NCI-H146 treated with DMSO at 0.1 percent for 48 hours (cell line): Measurements from ENCODE around the gene ZC2HC1B.
A peak's percentile ranks its signal among the peaks of the same experiment; 100 is the strongest.

Source experiments
- DNase-seq: peaks from one replicate; lab custom pipeline; 2025; ENCODE audit not compliant: unreplicated experiment; lab: John Stamatoyannopoulos, UW

Gene ZC2HC1B

GRCh38 chr6:143929975-143930374, 65.7 kb downstream of the ZC2HC1B start:
- DNase-seq = no peak

DNA sequence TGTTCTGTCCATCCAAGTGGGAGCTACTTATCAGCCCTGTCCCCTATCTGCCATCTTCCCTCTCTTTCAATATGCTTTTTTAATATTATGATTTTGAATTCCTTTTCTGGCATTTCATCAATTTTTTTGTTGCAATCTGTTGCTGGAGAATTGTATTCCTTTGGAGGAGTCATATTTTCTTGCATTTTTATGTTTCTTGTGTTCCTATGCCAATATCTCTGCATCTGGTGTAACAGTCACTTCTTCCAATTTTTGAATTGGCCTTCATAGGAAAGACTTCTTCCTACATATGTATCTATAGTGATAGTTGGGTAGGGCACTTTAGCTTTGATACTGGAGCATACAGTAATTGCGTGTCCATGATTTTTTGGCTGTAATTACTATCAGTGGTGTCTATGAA, 70.1 kb downstream of the ZC2HC1B start:
- DNase-seq = no peak

GRCh38 chr6:143934867-143935266, 70.6 kb downstream of the ZC2HC1B start:
- DNase-seq = no peak

DNA sequence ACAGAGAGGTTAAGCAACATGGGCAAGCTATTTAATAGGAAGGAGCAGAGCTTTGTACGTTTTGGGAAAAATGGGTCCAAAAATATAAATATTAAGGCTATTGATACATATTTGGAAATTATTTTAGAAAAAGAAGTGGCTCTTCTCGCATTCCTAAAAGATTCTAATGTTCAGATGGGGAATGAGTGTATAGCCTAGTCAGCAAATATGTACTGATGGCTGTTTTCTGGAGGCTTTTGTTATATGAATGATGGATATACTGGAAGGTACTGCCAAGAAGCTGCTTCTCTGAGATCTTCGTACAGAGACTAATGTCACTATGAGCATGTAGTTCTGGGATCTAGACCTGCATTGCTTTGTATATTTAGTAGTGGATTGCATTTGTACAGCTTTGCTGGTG, 72.1 kb downstream of the ZC2HC1B start:
- no peak for DNase-seq

DNA sequence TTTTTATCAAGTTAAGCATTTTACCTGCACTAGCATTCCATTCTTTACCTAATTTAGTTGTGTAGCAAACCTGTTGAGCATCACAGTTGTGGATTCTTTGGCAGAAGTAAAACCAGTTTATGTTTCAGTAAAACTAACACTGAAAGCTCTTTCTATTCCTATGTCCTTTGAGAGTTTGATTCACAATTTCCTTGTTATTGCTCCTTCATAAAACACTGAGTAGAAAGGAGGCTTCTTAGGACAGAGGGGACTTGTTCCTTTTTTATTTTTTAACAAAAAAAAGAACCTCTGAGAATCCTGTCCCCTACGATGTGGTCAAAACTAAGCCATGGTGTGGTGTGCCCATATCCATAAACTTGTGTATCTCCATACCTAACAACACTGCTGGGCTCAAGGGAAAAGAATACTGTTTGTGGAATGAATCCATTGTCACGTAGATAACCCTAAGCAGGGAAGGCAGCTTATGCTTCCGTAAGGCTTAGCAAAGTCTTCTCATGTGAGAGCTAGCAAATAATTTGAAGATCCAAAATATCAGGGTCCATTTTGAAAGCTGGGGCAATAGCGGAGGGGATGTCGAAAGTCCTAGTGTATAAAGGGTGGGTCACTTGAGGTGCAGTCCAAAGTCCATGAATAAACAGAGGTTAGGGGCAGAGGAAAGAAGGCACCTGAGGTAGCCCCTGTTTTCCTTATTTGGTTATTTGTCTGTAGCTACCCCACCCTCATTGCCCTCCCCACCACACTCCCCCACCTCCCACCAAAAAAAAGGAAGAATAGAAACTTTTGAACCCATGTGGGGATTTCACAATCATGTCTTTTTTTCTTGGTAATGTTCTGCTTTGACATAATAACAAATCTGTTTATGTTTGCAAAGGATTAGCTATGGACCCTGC, 72.7 kb downstream of the ZC2HC1B start:
- DNase-seq = no peak

DNA sequence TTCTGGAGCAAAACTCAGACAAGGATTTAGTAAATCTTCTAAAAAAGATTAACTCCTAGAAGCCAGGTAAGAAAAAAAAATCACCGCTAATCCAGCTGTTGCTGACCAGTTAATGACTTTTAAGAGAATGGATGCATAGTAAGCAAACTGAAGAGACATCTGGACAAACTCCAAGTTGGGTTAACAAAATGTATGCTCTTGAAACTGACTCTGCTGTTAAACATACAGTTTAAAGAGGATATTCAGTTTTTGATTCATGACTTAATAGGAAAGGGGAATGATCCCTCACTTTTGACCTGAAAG, 73.3 kb downstream of the ZC2HC1B start:
- no peak for DNase-seq

DNA sequence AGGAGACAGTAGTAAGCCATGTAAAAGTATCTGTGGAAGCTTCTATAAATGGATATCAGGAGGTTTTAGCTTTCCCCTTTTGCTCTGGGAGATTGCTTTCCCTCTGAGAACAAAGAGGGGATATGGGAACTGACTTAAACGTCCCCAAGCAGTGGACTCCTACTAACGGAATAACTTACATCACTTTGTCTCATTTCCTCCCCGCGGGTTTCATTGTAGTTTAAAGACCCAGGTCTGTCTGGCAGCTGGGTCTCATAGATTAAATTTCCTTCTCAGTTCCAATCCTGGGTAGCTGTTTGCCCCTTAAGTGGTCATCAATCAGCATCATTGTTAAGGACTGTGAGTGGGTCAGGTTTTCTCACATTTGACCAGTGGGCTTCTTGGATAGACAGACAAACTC, 75.1 kb downstream of the ZC2HC1B start:
- DNase-seq = no peak

DNA sequence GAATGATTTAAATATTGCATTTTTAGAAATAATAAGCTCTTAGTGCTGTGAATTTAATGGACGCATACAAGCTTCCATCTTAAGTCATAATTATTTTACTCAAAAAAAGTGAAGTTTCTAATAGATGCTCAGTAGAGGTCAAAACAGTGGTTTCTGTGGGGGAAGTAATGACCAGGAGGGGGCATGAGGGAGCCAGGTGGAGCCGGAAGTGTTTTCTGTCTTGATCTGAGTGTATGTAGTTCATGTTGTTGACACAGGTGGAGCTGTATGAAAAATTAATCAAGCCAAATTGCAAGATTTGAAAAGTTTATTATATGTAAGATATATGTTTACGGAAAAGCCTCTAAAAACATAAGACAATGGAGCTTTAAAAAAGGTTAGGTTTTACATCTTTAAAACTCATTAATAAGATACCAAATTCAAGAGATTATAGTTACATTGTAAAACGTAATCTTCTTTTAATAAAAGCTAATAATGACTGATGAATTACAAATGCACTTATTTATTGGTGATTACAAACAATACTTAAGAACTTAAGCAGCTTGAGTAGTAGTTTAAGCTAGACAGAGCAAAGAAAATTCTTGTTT, 75.8 kb downstream of the ZC2HC1B start:
- DNase-seq = peak; percentile 65

GRCh38 chr6:143941852-143942627, 77.8 kb downstream of the ZC2HC1B start:
- DNase-seq = peak; percentile 43

- DNase-seq = no peak
Observed at GRCh38 chr6:143948208-143948607, 83.9 kb downstream of the ZC2HC1B start.

DNA sequence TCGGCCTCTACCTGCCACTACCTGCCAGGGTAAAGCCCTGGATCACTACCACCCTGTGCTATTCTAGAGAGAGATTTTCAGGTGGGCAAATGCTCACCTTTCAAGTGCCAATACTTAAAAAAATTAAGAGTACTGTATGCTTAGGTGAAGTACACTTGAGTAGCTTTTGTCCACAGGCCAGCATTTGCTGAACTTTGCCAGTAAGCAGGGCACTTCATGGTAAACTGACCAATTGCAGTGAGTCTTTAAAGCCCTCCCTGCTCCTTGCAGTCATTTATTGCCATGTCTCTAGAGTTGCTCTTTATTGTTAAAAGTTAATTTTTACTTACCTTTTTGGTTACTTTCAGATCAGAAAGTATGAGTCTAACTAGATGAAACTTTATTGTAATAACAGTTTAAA, 85.3 kb downstream of the ZC2HC1B start:
- no peak for DNase-seq

DNA sequence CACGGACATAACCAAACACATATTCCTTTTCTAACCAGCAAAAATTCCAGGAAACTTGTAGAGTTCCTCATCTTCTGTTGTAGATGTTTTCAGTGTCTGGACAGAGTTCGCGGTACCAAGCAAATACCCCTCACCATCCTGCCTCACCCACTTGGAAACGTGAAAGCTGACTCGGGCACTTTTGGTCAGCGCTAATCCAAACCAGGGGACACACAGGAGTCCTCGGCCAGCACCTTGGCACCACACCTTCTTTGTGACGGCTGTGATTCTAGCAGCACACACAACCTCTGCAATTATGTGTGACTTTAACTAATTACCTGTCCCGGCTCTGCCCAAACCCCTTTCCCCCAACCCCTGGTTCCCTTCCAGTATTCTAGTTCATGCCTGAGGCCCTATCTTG, 85.7 kb downstream of the ZC2HC1B start:
- DNase-seq = no peak

- DNase-seq = no peak
Observed at GRCh38 chr6:143950875-143951274, 86.6 kb downstream of the ZC2HC1B start.

DNA sequence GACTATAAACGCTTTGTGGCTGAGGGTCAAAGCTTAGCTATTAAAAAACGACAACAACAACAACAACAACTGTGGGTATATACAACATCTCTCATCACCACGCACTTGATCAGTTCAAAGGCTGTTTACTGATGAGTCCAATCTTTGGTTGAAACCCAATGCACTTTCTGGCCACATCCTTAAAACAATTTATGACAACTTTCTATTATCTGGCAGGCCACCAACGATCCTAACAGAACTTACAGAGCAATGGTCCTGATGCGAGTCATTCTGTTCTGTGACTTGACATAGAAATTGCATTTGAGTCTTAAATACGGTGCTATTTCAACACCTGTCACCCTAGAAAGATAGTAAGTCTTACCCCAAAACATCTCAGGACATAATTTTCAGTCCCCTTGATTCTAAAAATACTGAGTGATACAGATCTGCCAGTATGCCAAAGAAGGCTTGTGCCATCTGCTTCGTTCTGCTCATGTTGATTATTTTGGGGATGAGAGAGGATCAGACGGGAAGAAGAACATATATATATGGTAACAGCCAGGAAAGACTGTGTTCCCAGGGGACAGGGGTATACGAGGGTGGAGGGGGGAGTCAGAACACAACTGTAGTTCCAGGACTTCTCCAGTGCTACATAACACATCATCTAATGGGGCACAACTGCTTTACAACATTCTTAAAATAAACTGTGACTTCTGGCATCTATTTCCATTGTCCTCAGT, 87.9 kb downstream of the ZC2HC1B start:
- no peak for DNase-seq

GRCh38 chr6:143952947-143953701, 88.8 kb downstream of the ZC2HC1B start:
- no peak for DNase-seq

DNA sequence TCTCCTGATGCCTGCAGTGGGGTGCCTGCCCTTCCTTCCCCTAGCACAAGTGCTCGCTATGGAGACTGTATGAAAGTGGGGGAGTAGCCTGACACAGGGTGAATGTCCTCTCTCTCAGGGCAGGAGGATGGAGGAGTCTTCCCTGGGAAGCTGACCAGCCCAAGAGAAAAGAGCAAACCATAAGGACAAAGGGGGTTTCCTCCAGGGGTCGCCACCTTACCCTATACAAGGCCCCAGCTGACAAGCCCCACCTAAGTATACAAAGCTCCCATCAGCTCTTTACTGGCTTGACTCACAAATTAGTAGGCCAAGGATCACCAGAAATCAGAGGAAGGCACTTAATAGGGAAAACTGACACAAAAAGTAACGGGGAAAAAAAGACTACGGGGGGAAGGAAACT, 89.6 kb downstream of the ZC2HC1B start:
- no peak for DNase-seq

DNA sequence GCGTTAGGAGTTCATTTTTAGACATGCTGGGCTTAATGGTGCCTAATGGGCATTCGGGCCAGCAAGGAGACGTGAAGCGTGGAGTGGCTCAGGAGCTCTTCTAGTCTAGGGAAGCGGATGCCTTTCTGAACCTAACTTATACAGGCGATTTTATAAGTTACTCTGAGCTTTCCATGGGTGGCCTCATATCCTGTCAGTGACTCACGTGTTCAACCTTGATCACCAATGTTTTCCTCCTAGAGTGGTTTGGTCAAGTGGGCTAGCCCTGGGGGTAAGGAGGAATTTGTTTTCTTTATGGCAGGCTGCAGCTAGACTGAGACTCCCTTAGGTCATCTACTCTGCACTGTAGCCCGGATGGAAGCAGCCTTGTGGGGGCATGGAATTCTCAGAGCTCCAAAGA, 91.7 kb downstream of the ZC2HC1B start:
- no peak for DNase-seq

DNA sequence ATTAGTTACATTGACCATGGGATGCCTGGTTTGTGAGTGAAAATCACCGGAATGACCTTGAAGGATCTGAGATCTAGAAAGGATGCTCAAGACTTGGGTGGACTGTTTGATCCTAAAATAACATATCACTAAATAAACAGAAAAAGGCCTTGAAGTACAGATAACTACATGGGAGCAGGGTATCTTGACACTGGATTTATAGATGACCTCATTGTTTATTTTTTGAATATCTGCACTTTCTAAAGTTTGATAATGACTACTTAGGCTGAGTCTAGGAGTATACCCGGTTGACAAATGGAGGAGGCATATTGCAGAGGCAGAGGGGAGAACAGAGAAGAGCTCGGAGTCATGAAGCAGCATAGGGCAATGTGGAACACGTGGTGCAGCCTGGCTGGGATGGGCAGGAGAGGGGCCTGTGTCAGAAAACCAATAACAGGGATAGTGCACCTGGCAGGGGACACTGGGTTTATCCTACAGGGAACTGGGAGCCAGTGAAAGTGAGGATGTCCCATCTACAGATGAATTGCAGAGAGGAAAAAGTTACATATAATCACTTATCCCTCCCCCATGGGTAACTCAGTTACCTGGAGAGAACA, 93.5 kb downstream of the ZC2HC1B start:
- DNase-seq = no peak

GRCh38 chr6:143958839-143959399, 94.6 kb downstream of the ZC2HC1B start:
- no peak for DNase-seq

DNA sequence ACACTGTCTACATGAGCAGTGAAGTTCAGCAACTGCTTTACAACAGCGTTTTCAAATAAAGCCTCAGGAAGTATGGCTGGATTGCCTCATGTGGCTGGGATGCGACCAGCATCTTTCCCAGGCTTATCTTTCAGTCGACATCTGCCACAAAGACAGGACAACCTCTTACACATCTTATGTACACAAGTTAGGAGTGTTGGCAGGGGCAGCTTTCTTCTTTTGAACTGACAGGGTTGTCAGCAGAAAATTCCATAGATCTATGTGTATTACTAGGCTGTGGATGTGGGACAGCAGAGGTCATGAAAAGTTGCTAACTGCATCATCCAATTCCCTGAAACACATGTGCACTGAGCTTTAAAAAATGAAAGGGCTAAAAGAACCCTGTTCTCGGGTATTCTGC, 95.7 kb downstream of the ZC2HC1B start:
- no peak for DNase-seq
